ENCODE measurements around the gene GNS.
A peak's percentile ranks its signal among the peaks of the same experiment; 100 is the strongest.

The GNS gene

DNA sequence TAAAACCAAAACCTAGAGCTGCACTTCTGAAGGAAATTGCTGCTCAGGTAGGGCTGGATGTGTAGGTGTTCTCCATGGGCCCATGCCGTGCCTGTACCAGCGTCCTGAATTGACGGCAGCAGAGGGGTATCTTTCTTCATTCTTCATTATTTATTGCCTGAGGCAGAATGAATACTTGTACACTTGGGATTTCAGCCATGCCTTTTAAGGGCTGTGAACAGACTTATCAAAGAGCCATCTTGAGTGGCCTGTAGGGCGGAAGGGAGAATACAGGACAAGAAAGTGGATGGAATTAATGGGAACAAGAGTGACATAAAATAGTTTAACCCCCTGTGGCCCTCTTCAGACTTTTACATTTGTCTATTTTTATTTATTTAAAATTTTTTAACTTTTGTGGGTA lies 87.5 kb downstream of the GNS start:
- peak overlapping the region; percentile 91 for H3K27ac Mint-ChIP-seq
- peaks cover 89% of the 10 kb centered on the region for H3K4me1 Mint-ChIP-seq (ENCODE audit: low read depth)
- H3K4me3 Mint-ChIP-seq, result peak overlapping the region; percentile 80
- no peaks in the 10 kb centered on the region for H3K27me3 Mint-ChIP-seq
- H3K36me3 Mint-ChIP-seq, result no peaks in the 10 kb centered on the region
- no peaks in the 10 kb centered on the region for H3K9me3 Mint-ChIP-seq (ENCODE audit: low read depth)

- peaks cover 91% of the 10 kb centered on the region for H3K4me1 Mint-ChIP-seq (ENCODE audit: low read depth)
- H3K27me3 Mint-ChIP-seq, result no peaks in the 10 kb centered on the region
- H3K4me3 Mint-ChIP-seq, result peak overlapping the region; percentile 84
- H3K36me3 Mint-ChIP-seq, result no peaks in the 10 kb centered on the region
- peak overlapping the region; percentile 91 for H3K27ac Mint-ChIP-seq
- H3K9me3 Mint-ChIP-seq (ENCODE audit: low read depth), result no peaks in the 10 kb centered on the region
Observed at GRCh38 chr12:64670919-64671639, 88.1 kb downstream of the GNS start.

GRCh38 chr12:64670019-64670418 lies 89.2 kb downstream of the GNS start:
- H3K4me3 Mint-ChIP-seq, result peak overlapping the region; percentile 84
- peak overlapping the region; percentile 91 for H3K27ac Mint-ChIP-seq
- H3K9me3 Mint-ChIP-seq (ENCODE audit: low read depth), result no peaks in the 10 kb centered on the region

GRCh38 chr12:64669270-64669842 lies 89.8 kb downstream of the GNS start:
- H3K4me1 Mint-ChIP-seq (ENCODE audit: low read depth), result peaks cover 93% of the 10 kb centered on the region
- peak overlapping the region; percentile 84 for H3K4me3 Mint-ChIP-seq
- H3K27me3 Mint-ChIP-seq, result no peaks in the 10 kb centered on the region
- peak overlapping the region; percentile 91 for H3K27ac Mint-ChIP-seq
- no peaks in the 10 kb centered on the region for H3K36me3 Mint-ChIP-seq
- H3K9me3 Mint-ChIP-seq (ENCODE audit: low read depth), result no peaks in the 10 kb centered on the region

More at GRCh38 chr12:64670019-64670418, 89.2 kb downstream of the GNS start:
- Mint-ChIP-seq H3K36me3 (no peaks in the 10 kb centered on the region), H3K27me3 (no peaks in the 10 kb centered on the region), H3K4me1 (ENCODE audit: low read depth) (peaks cover 92% of the 10 kb centered on the region)

GRCh38 chr12:64667793-64668192 lies 91.4 kb downstream of the GNS start:
- H3K4me3 Mint-ChIP-seq, result peak overlapping the region; percentile 84
- peaks cover 88% of the 10 kb centered on the region for H3K4me1 Mint-ChIP-seq (ENCODE audit: low read depth)
- H3K27ac Mint-ChIP-seq, result peak overlapping the region; percentile 91
- H3K9me3 Mint-ChIP-seq (ENCODE audit: low read depth), result no peaks in the 10 kb centered on the region
- no peaks in the 10 kb centered on the region for H3K27me3 Mint-ChIP-seq
- H3K36me3 Mint-ChIP-seq, result peaks cover 2% of the 10 kb centered on the region

DNA sequence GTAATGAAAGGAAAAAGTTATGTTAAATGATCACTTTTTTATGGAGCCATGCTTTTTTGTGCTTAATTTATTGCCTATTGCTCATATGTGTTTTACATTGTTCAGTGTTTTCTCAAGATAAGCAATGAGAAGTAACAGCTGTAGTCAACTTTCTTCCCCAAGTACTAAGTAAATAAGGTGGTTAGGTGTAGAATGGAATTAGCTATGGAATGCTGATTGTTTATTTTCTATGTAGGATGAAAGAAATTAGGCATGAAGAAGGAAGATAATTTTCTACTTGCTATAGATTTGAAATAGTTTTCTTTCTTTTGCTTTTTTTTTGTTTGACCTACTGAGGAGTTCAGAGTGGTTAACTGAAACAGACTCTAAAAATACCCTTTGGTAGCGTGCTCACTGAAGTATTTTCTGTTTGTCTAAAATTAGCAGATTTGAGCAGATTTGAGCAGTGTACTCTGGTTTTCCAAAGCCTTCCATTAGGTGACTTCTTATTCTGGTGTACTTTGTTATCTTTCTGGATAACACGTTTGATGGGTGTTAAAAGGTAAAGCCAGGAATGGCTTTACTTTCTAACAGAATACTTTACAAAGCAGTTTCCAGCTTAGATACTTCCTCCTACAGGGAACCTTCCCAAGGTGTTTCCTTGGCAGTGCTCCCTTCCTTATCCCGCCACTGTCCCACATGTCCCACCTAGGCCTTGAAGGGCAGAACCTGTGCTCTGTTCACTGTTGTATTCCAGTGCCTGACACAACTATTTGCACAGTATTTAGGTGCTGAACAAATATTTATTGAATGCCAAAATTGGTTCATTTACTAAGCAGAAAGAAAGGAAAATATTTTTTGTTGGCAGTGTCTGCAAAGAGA lies 92.9 kb downstream of the GNS start:
- no peaks in the 10 kb centered on the region for H3K27me3 Mint-ChIP-seq
- H3K27ac Mint-ChIP-seq, result peak overlapping the region; percentile 91
- H3K4me1 Mint-ChIP-seq (ENCODE audit: low read depth), result peaks cover 86% of the 10 kb centered on the region
- peaks cover 2% of the 10 kb centered on the region for H3K36me3 Mint-ChIP-seq
- no peaks in the 10 kb centered on the region for H3K9me3 Mint-ChIP-seq (ENCODE audit: low read depth)
- peak overlapping the region; percentile 79 for H3K4me3 Mint-ChIP-seq

- H3K4me3 Mint-ChIP-seq, result peak overlapping the region; percentile 79
- H3K27ac Mint-ChIP-seq, result peak overlapping the region; percentile 91
- no peaks in the 10 kb centered on the region for H3K9me3 Mint-ChIP-seq (ENCODE audit: low read depth)
- H3K36me3 Mint-ChIP-seq, result peaks cover 2% of the 10 kb centered on the region
- H3K27me3 Mint-ChIP-seq, result no peaks in the 10 kb centered on the region
- H3K4me1 Mint-ChIP-seq (ENCODE audit: low read depth), result peaks cover 85% of the 10 kb centered on the region
Observed at GRCh38 chr12:64665514-64665913, 93.7 kb downstream of the GNS start.

Measured in activated naive CD8-positive, alpha-beta T cell (primary cell).